Gastroesophageal sphincter (tissue), 4 donors: ENCODE data around the gene POLR3A. TPM values are rescaled to one million over a fixed set of nuclear protein-coding genes. Genes with fewer than 3 reads are reported as not detected.

Experiments
- ATAC-seq: fragments of 150-250 bp; one replicate; pipeline ENCODE4 v1.9.1; 2016; ENCODE audit warnings: mild to moderate bottlenecking, moderate library complexity
- H3K27ac ChIP-seq, 4 donors: fragments of 200-600 bp; sonication (generic) in 3 of 4; 1 replicate in 3 of 4; 2 replicates in 1 of 4; pipeline ENCODE4 v1.5.1; 2016 to 2019
- H3K27me3 ChIP-seq: fragments of 200-600 bp; sonication (generic); one replicate; pipeline ENCODE4 v1.5.1; 2019
- H3K36me3 ChIP-seq, 2 donors: fragments of 200-600 bp; sonication (generic); one replicate each; pipeline ENCODE4 v1.5.1; 2019; ENCODE audit warnings: control low read depth in 1 of 2
- H3K4me1 ChIP-seq, 3 donors: fragments of 200-600 bp; sonication (generic); 1 replicate in 2 of 3; 2 replicates in 1 of 3; pipeline ENCODE4 v1.5.1; 2016 to 2019; ENCODE audit warnings: control low read depth in 2 of 3
- H3K4me3 ChIP-seq, 2 donors: fragments of 200-600 bp; sonication (generic); one replicate each; pipeline ENCODE4 v1.5.1; 2019; ENCODE audit warnings: mild to moderate bottlenecking in 1 of 2, moderate library complexity in 1 of 2
- H3K9me3 ChIP-seq, 3 donors: fragments of 200-600 bp; sonication (generic); one replicate each; pipeline ENCODE4 v1.5.1; 2017 to 2019; ENCODE audit warnings: control low read depth in 2 of 3
- CTCF ChIP-seq, 4 experiments: fragments of 200-600 bp in 2 of 4; fragments of 450-650 bp in 2 of 4; sonication (generic) in 1 of 4; IDR thresholded peaks; one replicate each; pipeline ENCODE4 v1.5.1; 2017 to 2019; ENCODE audit warnings: antibody characterized with exemption in 4 of 4, mild to moderate bottlenecking in 2 of 4, moderate library complexity in 2 of 4
- EP300 ChIP-seq: sonication (generic); formaldehyde crosslinking; IDR thresholded peaks from one replicate; pipeline ENCODE4 v1.6.1; 2017; ENCODE audit warnings: antibody characterized with exemption, mild to moderate bottlenecking
- POLR2A ChIP-seq, 2 donors: fragments of 450-650 bp; IDR thresholded peaks; one replicate each; pipeline ENCODE4 v1.6.1; 2017; ENCODE audit warnings: antibody characterized with exemption in 2 of 2, mild to moderate bottlenecking in 2 of 2, moderate library complexity in 1 of 2
- POLR2AphosphoS5 ChIP-seq: sonication (generic); formaldehyde crosslinking; IDR thresholded peaks from one replicate; pipeline ENCODE4 v1.6.1; 2017; ENCODE audit warnings: antibody characterized with exemption
- WGBS, 2 donors: methylation state at CpG; one replicate each; pipeline ENCODE4 v1.1.5; 2018; ENCODE audit warnings: low coverage in 1 of 2; 5-methylcytosine and 5-hydroxymethylcytosine counted together
- total RNA-seq, 4 donors: library from RNA; depleted of rRNA; stranded (reverse); fragments of >200 nt; gene quantifications; one replicate each; pipeline ENCODE4 v1.1.0, GENCODE V29; 2016

The POLR3A gene
- total RNA-seq, 4 donors from 2014 or later = 10.0 to 13.5 (median 12.0) TPM

GRCh38 chr10:77965294-77965693 lies 64.0 kb downstream of the POLR3A start:
- Histone ChIP-seq H3K4me1 (peaks cover 0 to 33% (median 0%) of the 10 kb centered on the region in 3 donors), H3K27me3 (no peaks in the 10 kb centered on the region), H3K9me3 (no peaks in the 10 kb centered on the region), H3K27ac (no peak overlapping the region), H3K36me3 (no peaks in the 10 kb centered on the region), H3K4me3 (no peak overlapping the region)
- no peak for ATAC-seq
- TF ChIP-seq EP300 (no peak), POLR2A (IDR thresholded peaks at IDR 0.05) (no peak), CTCF (IDR thresholded peaks at IDR 0.05) (no peak), POLR2AphosphoS5 (no peak)
- WGBS, 2 donors = 68 to 100% methylated on average over 4 to 5 of the region's 5 CpGs

DNA sequence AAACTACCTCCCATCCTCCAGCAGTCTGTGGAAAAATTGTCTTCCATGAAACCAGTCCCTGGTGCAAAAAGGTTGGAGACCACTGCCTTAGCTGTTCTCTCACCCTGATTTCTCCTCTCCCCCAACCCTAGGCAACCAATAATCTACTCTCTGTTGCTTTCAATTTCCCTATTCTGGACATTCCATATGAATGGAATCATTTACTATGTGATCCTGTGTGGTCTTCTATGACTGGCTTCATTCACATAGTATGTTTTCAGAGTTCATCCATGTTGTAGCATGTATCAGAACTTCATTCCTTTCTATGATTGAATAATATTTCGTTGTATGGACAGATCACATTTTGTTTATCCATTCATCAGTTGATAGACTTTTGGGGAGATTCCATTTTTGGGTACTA lies 64.5 kb downstream of the POLR3A start:
- no peak for ATAC-seq
- WGBS, 2 donors = 87 to 100% methylated on average over 1 of the region's 1 CpG
- TF ChIP-seq CTCF (IDR thresholded peaks at IDR 0.05) (no peak), POLR2AphosphoS5 (no peak), EP300 (no peak), POLR2A (IDR thresholded peaks at IDR 0.05) (no peak)
- Histone ChIP-seq H3K36me3 (no peaks in the 10 kb centered on the region), H3K9me3 (no peaks in the 10 kb centered on the region), H3K4me3 (no peak overlapping the region), H3K4me1 (peaks cover 0 to 33% (median 0%) of the 10 kb centered on the region in 3 donors), H3K27ac (no peak overlapping the region), H3K27me3 (no peaks in the 10 kb centered on the region)

- H3K9me3 ChIP-seq = no peaks in the 10 kb centered on the region
- TF ChIP-seq POLR2AphosphoS5 (no peak), EP300 (no peak)
- no peak overlapping the region for H3K27ac ChIP-seq
- no peak for ATAC-seq
- WGBS, 2 donors = 92 to 98% methylated on average over 4 to 6 of the region's 7 CpGs
- H3K36me3 ChIP-seq = no peaks in the 10 kb centered on the region
- H3K4me1 ChIP-seq = peaks cover 0 to 33% (median 0%) of the 10 kb centered on the region in 3 donors
- H3K4me3 ChIP-seq = no peak overlapping the region
- no peaks in the 10 kb centered on the region for H3K27me3 ChIP-seq
These were observed 65.4 kb downstream of the POLR3A start for GRCh38 chr10:77963901-77964300.

- TF ChIP-seq POLR2A (IDR thresholded peaks at IDR 0.05) (no peak), EP300 (no peak), POLR2AphosphoS5 (no peak), CTCF (IDR thresholded peaks at IDR 0.05) (no peak)
- Histone ChIP-seq H3K36me3 (no peaks in the 10 kb centered on the region), H3K27ac (no peak overlapping the region), H3K4me3 (no peak overlapping the region), H3K27me3 (no peaks in the 10 kb centered on the region), H3K4me1 (peaks cover 0 to 36% (median 0%) of the 10 kb centered on the region in 3 donors), H3K9me3 (no peaks in the 10 kb centered on the region)
- WGBS, 2 donors = 82 to 92% methylated on average over 4 to 7 of the region's 7 CpGs
- ATAC-seq = no peak
These were observed 66.8 kb downstream of the POLR3A start for GRCh38 chr10:77962350-77963146.

DNA sequence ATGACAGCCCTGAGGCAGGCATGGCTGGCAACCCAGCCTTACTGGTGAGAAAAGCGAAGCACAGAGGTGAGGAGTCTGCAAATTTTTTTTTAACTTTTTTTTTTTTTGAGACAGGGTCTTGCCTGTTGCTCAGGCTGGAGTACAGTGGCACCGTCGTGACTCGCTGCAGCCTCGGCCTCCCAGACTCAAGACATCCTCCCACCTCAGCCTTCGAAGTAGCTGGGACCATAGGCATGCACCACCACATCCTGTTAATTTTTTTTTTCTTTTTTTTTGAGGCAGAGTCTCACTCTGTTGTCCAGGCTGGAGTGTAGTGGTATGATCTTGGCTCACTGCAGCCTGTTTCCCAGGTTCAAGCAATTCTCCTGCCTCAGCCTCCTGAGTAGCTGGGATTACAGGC lies 67.6 kb downstream of the POLR3A start:
- ATAC-seq = no peak
- TF ChIP-seq POLR2A (IDR thresholded peaks at IDR 0.05) (no peak), POLR2AphosphoS5 (no peak), CTCF (IDR thresholded peaks at IDR 0.05) (no peak), EP300 (no peak)
- WGBS, 2 donors = 98 to 100% methylated on average over 1 to 6 of the region's 6 CpGs
- H3K4me3 ChIP-seq = no peak overlapping the region
- H3K27ac ChIP-seq = no peak overlapping the region
- no peaks in the 10 kb centered on the region for H3K9me3 ChIP-seq
- H3K27me3 ChIP-seq = no peaks in the 10 kb centered on the region
- H3K36me3 ChIP-seq = no peaks in the 10 kb centered on the region
- H3K4me1 ChIP-seq = peaks cover 0 to 36% (median 0%) of the 10 kb centered on the region in 3 donors
